CD14-positive monocyte (primary cell): ENCODE measurements around the gene B4GALNT3. TPM values are rescaled to one million over a fixed set of nuclear protein-coding genes. Genes with fewer than 3 reads are reported as not detected.

Source experiments
- DNase-seq, 3 donors: peaks; one replicate each; pipeline ENCODE4 v3.0.0-alpha.2; 2011 to 2022
- H2AFZ ChIP-seq: 2 replicates; pipeline ENCODE4 v1.6.0; 2012; ENCODE audit warnings: mild to moderate bottlenecking, low read depth, low read length, inconsistent platforms; ENCODE audit not compliant: insufficient read depth, poor library complexity, severe bottlenecking
- H3K27ac ChIP-seq, 2 donors: 1 replicate in 1 of 2; 2 replicates in 1 of 2; pipeline ENCODE4 v1.5.1; 2012 to 2013; ENCODE audit warnings: low read length in 2 of 2, control low read depth in 1 of 2, inconsistent platforms in 1 of 2, low read depth in 1 of 2, mild to moderate bottlenecking in 1 of 2
- H3K27me3 ChIP-seq, 2 donors: one replicate each; pipeline versions ENCODE4 v1.6.0 to v1.6.1; 2011 to 2013; ENCODE audit warnings: low read length in 2 of 2; ENCODE audit not compliant: control insufficient read depth in 2 of 2, insufficient read depth in 2 of 2
- H3K36me3 ChIP-seq, 2 donors: replicated peaks in 1 of 2; 1 replicate in 1 of 2; 2 replicates in 1 of 2; pipeline versions ENCODE4 v1.5.1 to v1.6.1; 2012 to 2013; ENCODE audit warnings: low read length in 2 of 2, control low read depth in 1 of 2, inconsistent platforms in 1 of 2, mild to moderate bottlenecking in 1 of 2; ENCODE audit not compliant: insufficient read depth in 2 of 2, control insufficient read depth in 1 of 2
- H3K4me1 ChIP-seq, 2 donors: 1 replicate in 1 of 2; 2 replicates in 1 of 2; pipeline versions ENCODE4 v1.5.1 to v1.6.1; 2012 to 2013; ENCODE audit warnings: low read length in 2 of 2, control low read depth in 1 of 2, inconsistent platforms in 1 of 2, mild to moderate bottlenecking in 1 of 2, moderate library complexity in 1 of 2; ENCODE audit not compliant: insufficient read depth in 2 of 2, control insufficient read depth in 1 of 2
- H3K4me2 ChIP-seq: replicated peaks from 2 replicates; pipeline ENCODE3; 2012; ENCODE audit warnings: low read length, moderate library complexity, mild to moderate bottlenecking; ENCODE audit not compliant: poor library complexity, severe bottlenecking; ENCODE audit errors: extremely low read depth
- H3K4me3 ChIP-seq, 3 experiments: fragments of 200-600 bp in 1 of 3; sonication (generic) in 1 of 3; replicated peaks in 1 of 3; 1 replicate in 2 of 3; 2 replicates in 1 of 3; pipeline ENCODE4 v1.5.1; 2011 to 2013; ENCODE audit warnings: low read length in 3 of 3, mild to moderate bottlenecking in 3 of 3, control low read depth in 2 of 3, low read depth in 2 of 3, inconsistent platforms in 1 of 3, moderate library complexity in 1 of 3
- H3K79me2 ChIP-seq: 2 replicates; pipeline ENCODE4 v1.6.0; 2012; ENCODE audit warnings: mild to moderate bottlenecking, control low read depth, inconsistent platforms, low read length, moderate library complexity; ENCODE audit not compliant: insufficient read depth
- H3K9ac ChIP-seq: 2 replicates; pipeline ENCODE4 v1.6.0; 2017; ENCODE audit warnings: low read length, mild to moderate bottlenecking; ENCODE audit not compliant: insufficient read depth, poor library complexity, severe bottlenecking
- H3K9me3 ChIP-seq, 2 donors: replicated peaks in 1 of 2; 1 replicate in 1 of 2; 2 replicates in 1 of 2; pipeline versions ENCODE4 v1.5.1 to v1.6.1; 2012 to 2013; ENCODE audit warnings: low read length in 2 of 2, control low read depth in 1 of 2; ENCODE audit not compliant: control insufficient read depth in 1 of 2, insufficient read depth in 1 of 2
- H4K20me1 ChIP-seq: 2 replicates; pipeline ENCODE4 v1.6.0; 2012; ENCODE audit warnings: mild to moderate bottlenecking, low read length, control low read depth, moderate library complexity; ENCODE audit not compliant: insufficient read depth
- H3K27ac Mint-ChIP-seq, 7 donors: one replicate each; pipeline ENCODE4 v1.8.0; 2020; ENCODE audit warnings: mild to moderate bottlenecking in 7 of 7, mixed read lengths in 7 of 7, moderate library complexity in 6 of 7, inconsistent platforms in 2 of 7
- H3K27me3 Mint-ChIP-seq, 3 donors: one replicate each; pipeline ENCODE4 v1.8.0; 2021 to 2022; ENCODE audit warnings: low read depth in 3 of 3, mild to moderate bottlenecking in 3 of 3, mixed read lengths in 3 of 3, moderate library complexity in 3 of 3, inconsistent platforms in 1 of 3
- H3K36me3 Mint-ChIP-seq, 2 donors: one replicate each; pipeline ENCODE4 v1.8.0; 2020; ENCODE audit warnings: mixed read lengths in 2 of 2, inconsistent platforms in 1 of 2, mild to moderate bottlenecking in 1 of 2
- H3K4me1 Mint-ChIP-seq: one replicate; pipeline ENCODE4 v1.8.0; 2020; ENCODE audit warnings: mild to moderate bottlenecking, mixed read lengths
- H3K4me3 Mint-ChIP-seq, 2 donors: one replicate each; pipeline ENCODE4 v1.8.0; 2020; ENCODE audit warnings: mild to moderate bottlenecking in 2 of 2, mixed read lengths in 2 of 2, moderate library complexity in 1 of 2
- H3K9me3 Mint-ChIP-seq, 7 donors: one replicate each; pipeline ENCODE4 v1.8.0; 2020 to 2022; ENCODE audit warnings: mixed read lengths in 7 of 7, mild to moderate bottlenecking in 6 of 7, moderate library complexity in 6 of 7, inconsistent platforms in 2 of 7
- CTCF ChIP-seq: fragments of 200-600 bp; IDR thresholded peaks from one replicate; pipeline ENCODE4 v1.8.0; 2022; ENCODE audit warnings: antibody characterized with exemption, mild to moderate bottlenecking
- WGBS: methylation state at CpG from one replicate; pipeline ENCODE4 v1.1.5; 2013; ENCODE audit warnings: missing lambda C conversion rate; ENCODE audit not compliant: insufficient coverage; 5-methylcytosine and 5-hydroxymethylcytosine counted together
- intact Hi-C, 2 donors: fragments of 100-400 bp; cut with micrococcal nuclease; formaldehyde crosslinking; loops; one replicate each; pipeline versions ENCODE4 v1.15.0 to v1.15.1; 2023
- polyA plus RNA-seq, 3 donors: library from polyadenylated mRNA; depleted of rRNA in 1 of 3; unstranded in 2 of 3; stranded (reverse) in 1 of 3; fragments of 300-500 nt in 2 of 3; fragments of >200 nt in 1 of 3; fragmentation: Illumina TruSeq in 2 of 3; gene quantifications; 1 replicate in 2 of 3; 2 replicates in 1 of 3; pipeline ENCODE4 v1.2.3, GENCODE V29; 2012 to 2021

B4GALNT3 gene
- polyA plus RNA-seq, 3 donors = 0.09 to 0.10 TPM; not detected in 1

DNA sequence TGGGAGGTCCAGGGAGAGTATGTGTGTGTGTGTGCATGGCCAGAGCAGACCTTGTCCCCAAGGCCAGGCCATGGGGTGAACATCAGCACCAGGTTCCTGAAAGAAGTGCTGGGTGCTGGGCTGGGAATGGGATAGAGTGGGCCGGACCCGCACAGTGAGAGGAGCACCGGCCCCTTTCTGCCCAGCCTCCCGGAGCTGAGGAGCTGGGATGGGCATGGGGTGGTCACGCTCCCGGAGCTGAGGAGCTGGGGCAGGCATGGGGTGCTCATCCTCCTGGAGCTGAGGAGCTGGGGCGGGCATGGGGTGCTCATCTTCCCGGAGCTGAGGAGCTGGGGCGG, 83.3 kb downstream of the B4GALNT3 start:
- H2AFZ ChIP-seq = no peak overlapping the region
- H3K36me3 Mint-ChIP-seq = no peaks in the 10 kb centered on the region
- no peak overlapping the region for H3K27ac ChIP-seq
- H3K27me3 Mint-ChIP-seq = peaks cover 4 to 47% (median 13%) of the 10 kb centered on the region in 3 donors
- intact Hi-C loops = no loop called here
- no peak overlapping the region for H3K4me3 Mint-ChIP-seq
- peaks cover 26% of the 10 kb centered on the region for H3K4me1 Mint-ChIP-seq
- H4K20me1 ChIP-seq = no peaks in the 10 kb centered on the region
- H3K4me3 ChIP-seq = no peak overlapping the region
- H3K9ac ChIP-seq = no peak overlapping the region
- peaks cover 20 to 32% of the 10 kb centered on the region in 2 donors for H3K4me1 ChIP-seq
- H3K27ac Mint-ChIP-seq = no peak overlapping the region
- H3K27me3 ChIP-seq = peaks cover 0 to 7% of the 10 kb centered on the region in 2 donors
- no peak for TF ChIP-seq CTCF
- WGBS = 96% methylated on average over 4 of the region's 9 CpGs
- H3K79me2 ChIP-seq = no peaks in the 10 kb centered on the region
- DNase-seq = no peak
- peaks cover 0 to 2% (median 0%) of the 10 kb centered on the region in 7 donors for H3K9me3 Mint-ChIP-seq
- no peaks in the 10 kb centered on the region for H3K36me3 ChIP-seq
- no peaks in the 10 kb centered on the region for H3K9me3 ChIP-seq
- H3K4me2 ChIP-seq = no peak overlapping the region

- Histone ChIP-seq H3K27ac (no peak overlapping the region), H3K9me3 (no peaks in the 10 kb centered on the region), H3K4me3 (no peak overlapping the region), H3K4me1 (peaks cover 14 to 26% of the 10 kb centered on the region in 2 donors), H3K9ac (no peak overlapping the region), H3K79me2 (no peaks in the 10 kb centered on the region), H2AFZ (no peak overlapping the region), H3K27me3 (peaks cover 0 to 7% of the 10 kb centered on the region in 2 donors), H3K36me3 (no peaks in the 10 kb centered on the region), H3K4me2 (no peak overlapping the region), H4K20me1 (no peaks in the 10 kb centered on the region)
- peaks cover 6 to 50% (median 11%) of the 10 kb centered on the region in 3 donors for H3K27me3 Mint-ChIP-seq
- H3K27ac Mint-ChIP-seq = no peak overlapping the region
- peak overlapping the region in 1 of 2 donors; percentile 61 for H3K4me3 Mint-ChIP-seq
- H3K9me3 Mint-ChIP-seq = peaks cover 0 to 2% (median 0%) of the 10 kb centered on the region in 7 donors
- peaks cover 19% of the 10 kb centered on the region for H3K4me1 Mint-ChIP-seq
- WGBS = 98% methylated on average over 8 of the region's 8 CpGs
- no peak for TF ChIP-seq CTCF
- no peak for DNase-seq
- H3K36me3 Mint-ChIP-seq = no peaks in the 10 kb centered on the region
- intact Hi-C loops = no loop called here
Measured at GRCh38 chr12:544142-544541, 84.4 kb downstream of the B4GALNT3 start.
